T follicular helper cell (primary cell): ENCODE data around the gene SEMA5A.

Source experiments
- DNase-seq: peaks from one replicate; pipeline ENCODE4 v3.0.0-alpha.2; 2020; ENCODE audit warnings: low read depth

SEMA5A gene

GRCh38 chr5:9278921-9279603 lies 266.8 kb downstream of the SEMA5A start:
- DNase-seq, result no peak

- DNase-seq, result no peak
These were observed 276.9 kb downstream of the SEMA5A start for GRCh38 chr5:9269014-9269413.

- DNase-seq, result no peak
These were observed 277.6 kb downstream of the SEMA5A start for GRCh38 chr5:9268226-9268625.

GRCh38 chr5:9265441-9266287 lies 280.2 kb downstream of the SEMA5A start:
- DNase-seq, result no peak

GRCh38 chr5:9264301-9264700 lies 281.6 kb downstream of the SEMA5A start:
- DNase-seq, result no peak

GRCh38 chr5:9263656-9264055 lies 282.2 kb downstream of the SEMA5A start:
- DNase-seq, result no peak

- no peak for DNase-seq
These were observed 294.4 kb downstream of the SEMA5A start for GRCh38 chr5:9251379-9251980.

DNA sequence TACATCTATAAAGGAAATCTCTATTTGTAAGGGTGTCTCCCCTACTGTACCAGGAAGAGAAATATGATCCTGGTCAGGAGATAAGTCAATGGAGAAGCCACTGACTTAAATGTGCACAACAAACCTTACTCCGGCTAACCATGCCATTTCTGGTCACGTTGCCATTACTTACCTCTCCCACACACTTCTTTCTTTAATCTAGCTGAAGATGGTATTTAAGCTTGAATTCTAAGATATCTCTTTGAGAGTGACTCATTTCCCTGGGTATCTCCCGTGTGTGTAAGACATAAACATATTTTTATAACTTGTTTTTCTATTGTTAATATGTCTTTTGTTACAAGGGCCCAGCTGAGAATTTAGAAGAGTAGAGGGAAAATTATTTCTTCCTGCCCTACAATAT lies 296.6 kb downstream of the SEMA5A start:
- no peak for DNase-seq

DNA sequence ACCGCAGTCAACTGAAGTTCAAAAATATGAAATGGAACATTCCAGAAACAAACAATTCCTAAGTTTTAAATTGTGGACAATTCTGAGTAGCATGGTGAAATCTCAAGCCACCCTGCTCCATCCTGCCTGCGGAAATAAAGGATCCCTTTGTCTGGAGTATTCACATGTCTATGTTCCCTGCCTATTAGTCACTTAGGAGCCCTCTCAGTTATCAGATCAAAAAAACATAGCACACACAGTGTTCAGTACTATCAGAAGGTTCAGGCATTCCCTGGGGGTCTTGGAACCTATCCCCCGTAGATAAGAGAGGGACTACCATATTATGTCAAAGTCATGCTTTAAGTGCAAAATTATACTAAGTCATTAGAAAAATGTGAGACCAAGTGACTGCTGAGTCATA lies 300.8 kb downstream of the SEMA5A start:
- DNase-seq, result no peak

- DNase-seq, result no peak
These were observed 301.5 kb downstream of the SEMA5A start for GRCh38 chr5:9244417-9244816.

DNA sequence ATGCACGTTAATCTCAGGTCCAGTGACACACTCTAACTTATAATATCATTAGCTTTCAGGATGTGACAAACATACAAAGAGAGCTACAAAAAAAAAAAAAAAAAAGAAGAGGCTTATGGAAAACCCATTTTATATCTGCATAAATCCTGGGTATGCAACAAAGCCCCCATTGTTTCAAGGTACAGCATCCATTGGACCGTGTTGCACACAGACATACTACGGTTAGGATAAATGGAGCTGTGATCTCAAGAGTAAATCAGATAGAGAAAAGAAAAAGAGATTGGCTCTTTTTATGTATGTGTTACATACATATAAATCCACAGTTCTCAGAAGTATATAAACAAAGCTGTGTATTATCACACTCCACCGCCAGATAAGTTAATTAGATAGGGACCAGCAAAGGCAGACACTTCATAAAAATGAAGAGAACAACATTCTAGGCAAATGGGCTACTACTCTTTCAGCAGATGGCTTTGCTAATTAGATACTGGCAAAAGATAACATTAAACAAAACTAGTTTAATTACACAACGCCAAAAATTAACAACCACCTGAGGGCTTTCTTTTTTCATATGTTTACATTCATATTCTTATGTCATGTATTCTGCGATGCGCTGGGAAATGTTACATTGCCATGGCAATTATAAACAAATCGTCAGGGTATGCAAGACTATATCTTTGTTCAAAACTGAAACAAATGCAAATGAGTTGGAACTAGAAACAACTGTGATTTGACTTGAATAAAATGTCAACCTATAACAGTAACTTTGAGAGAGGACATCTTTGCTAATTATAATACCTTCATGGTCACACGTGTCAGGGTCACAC lies 304.2 kb downstream of the SEMA5A start:
- no peak for DNase-seq

DNA sequence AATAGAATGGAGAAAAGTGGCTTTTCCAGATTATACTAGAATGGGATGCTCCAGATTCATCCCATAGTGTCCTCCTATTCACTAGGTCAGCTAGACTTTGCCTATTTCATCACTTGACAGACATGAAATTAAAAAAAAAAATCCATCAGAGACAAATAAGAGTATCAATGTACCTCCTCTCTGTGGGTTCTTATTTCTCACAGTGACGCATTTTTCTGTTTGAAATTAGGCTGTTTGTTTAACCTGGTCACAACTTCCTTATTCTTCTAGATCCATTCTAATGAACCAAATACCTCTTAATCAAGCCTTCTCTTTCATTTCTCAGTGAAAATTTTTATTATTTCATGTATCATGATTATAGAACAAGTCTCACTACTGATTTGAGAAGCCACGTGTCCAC lies 305.4 kb downstream of the SEMA5A start:
- no peak for DNase-seq

DNA sequence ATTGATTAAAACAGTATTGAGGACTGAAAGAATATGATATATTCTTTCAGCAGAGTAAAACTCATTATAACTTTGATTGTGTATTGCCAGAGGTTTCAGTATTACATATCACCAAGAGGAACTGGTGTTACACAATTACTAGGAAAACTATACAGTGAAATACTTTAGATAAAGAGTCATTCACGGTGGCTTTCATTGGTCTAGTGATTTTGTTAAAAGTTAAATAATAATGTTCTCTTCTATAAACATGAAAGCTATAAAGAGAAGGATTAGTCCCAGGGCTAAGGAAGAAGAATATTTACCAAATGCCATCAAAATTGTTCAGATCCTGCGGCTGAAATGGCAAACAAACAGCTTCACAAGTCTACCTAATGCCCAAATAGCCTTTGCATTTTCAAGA lies 306.2 kb downstream of the SEMA5A start:
- no peak for DNase-seq

- no peak for DNase-seq
These were observed 306.8 kb downstream of the SEMA5A start for GRCh38 chr5:9239071-9239470.

DNA sequence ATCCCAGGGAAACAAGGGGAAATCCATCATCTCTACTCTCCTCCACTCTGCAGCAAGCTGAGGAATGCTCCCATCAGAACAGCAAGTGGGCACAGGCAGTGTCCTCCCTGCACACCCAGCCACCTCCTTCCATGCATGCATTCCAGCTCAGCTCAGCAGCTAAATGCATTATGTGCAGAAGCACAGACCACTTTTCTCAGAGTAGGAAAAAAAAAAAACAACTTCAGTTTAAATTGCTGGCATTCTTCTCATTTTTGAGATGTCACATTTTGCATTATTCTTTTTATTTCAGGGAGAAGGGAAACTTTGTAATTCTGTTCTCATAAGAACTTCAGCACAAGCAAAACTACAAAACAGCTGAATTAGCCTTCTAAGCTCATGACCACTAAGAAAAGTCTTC lies 312.2 kb downstream of the SEMA5A start:
- DNase-seq, result no peak

DNA sequence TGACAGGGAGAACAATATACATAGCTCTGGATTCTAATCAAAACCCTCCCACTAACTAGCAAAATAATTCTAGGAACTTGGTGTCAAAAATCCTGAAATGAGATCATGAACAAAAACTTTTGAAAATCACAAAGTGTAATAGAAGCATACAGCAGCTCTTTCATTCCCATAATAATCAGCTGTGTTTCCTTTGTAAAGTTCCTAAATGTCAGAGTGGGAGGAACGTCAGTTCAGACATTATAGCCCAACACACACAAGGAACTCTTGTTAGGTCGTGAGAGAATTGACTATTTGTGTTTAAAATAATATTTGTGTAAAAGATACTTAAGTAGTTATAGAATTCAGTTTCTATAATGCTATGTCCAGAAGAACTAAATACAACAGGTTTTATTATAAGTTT lies 312.8 kb downstream of the SEMA5A start:
- DNase-seq, result no peak

DNA sequence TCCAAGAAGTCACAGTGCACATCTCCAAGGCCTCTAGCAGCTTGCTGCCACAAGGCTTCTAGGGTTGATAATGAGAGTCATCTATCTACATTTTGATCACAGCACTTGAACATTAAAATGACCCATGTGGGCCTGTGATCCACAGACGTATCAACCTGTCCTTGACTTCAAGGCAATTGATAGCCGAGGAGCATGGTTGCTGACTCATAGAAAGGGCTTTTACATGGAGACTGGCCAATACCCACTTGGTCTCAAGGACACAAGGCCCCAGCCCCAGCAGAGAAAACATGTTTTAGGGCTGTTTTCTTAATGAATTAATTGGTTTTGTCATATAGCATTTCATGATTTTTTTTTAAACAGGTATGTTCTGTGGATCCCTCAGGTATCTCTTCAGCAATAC lies 314.0 kb downstream of the SEMA5A start:
- no peak for DNase-seq

GRCh38 chr5:9230355-9230754 lies 315.5 kb downstream of the SEMA5A start:
- no peak for DNase-seq

DNA sequence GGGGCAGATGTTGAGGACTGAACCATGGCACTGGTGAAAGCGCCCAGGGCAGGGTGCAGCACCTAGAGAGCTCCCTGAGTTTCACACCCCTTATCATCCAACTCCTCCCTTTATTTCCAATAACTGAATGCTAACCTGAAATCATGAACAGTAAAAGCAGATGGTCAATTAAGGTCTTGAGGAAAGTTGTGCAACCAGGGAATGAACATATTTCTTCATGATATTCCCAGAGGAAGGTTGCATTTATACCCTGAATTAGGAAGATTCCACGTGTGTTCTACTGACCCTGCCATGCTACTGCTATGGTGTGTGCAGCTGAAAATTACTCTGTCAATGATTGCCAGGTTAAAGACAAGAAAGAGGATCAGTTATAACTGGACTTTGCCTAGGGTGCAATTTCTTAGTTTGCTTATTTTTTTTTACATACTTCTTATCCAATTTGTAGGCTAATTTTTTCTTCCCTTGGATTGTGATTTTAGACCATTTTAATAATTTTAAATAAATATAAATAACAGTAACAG lies 319.8 kb downstream of the SEMA5A start:
- DNase-seq, result no peak

GRCh38 chr5:9222054-9222976 lies 323.6 kb downstream of the SEMA5A start:
- no peak for DNase-seq

DNA sequence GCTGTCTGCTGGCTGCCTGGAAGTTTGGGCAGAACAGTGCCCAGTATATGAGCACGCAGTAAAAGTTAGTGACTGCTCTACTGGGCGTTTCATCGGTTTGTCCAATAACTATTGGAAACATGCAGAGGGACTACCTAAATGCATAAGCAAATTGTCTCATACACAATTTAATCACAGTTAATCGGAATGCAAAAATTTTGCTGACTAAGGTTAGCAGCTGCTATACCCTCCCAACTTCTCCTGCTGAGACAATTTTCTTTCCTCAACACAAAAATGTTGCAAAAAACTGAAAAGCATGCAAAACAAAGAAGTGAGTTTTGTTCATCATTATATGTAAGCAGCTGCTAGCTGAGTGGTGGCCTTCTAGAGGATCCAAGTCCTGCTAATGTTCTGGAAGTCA lies 327.5 kb downstream of the SEMA5A start:
- no peak for DNase-seq
